Measurements from ENCODE around the gene SEMA3E. TPM values are rescaled to one million over a fixed set of nuclear protein-coding genes. Genes with fewer than 3 reads are reported as not detected.

Gene SEMA3E
- total RNA-seq, 4 donors from 2014 or later = 1.5 to 5.3 (median 3.5) TPM

DNA sequence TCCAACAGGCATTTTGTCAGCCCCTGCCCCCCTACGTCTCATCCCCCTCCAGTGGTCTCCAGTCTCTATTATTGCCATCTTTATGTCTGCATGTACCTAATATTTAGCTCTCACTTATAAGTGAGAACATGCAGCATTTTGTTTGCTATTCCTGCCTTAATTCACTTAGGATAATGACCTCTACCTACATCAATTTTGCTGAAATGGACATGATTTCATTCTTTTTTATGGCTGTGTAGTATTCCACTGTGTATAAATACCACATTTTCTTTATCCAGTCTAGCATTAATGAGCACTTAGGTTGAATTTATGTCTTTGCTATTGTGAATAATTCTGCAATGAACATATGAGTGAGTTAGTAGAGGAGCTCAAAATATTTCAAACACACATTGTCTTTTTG, 229.9 kb downstream of the SEMA3E start:
- TF ChIP-seq, protein P1, sequence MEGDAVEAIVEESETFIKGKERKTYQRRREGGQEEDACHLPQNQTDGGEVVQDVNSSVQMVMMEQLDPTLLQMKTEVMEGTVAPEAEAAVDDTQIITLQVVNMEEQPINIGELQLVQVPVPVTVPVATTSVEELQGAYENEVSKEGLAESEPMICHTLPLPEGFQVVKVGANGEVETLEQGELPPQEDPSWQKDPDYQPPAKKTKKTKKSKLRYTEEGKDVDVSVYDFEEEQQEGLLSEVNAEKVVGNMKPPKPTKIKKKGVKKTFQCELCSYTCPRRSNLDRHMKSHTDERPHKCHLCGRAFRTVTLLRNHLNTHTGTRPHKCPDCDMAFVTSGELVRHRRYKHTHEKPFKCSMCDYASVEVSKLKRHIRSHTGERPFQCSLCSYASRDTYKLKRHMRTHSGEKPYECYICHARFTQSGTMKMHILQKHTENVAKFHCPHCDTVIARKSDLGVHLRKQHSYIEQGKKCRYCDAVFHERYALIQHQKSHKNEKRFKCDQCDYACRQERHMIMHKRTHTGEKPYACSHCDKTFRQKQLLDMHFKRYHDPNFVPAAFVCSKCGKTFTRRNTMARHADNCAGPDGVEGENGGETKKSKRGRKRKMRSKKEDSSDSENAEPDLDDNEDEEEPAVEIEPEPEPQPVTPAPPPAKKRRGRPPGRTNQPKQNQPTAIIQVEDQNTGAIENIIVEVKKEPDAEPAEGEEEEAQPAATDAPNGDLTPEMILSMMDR (IDR thresholded peaks at IDR 0.05; ENCODE audit: low read depth) = no peak

DNA sequence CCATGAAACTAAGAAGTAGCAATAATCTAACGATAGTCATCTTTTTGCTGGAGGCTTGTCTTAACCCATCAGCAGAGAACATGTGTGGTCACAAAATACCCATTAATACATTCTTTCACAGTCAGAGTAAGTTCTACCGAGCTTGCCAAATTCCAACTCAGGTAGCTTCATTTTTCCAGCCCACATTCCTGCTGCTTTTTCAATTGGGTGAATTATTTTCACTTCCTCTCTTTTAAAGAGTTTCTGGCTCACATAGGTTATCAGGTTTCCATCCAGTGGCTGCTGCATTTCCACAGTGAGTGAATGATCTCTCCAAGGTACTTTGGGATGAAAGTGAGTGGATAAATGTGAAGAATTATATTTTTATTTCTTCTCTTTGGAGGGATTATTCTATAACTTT, 233.1 kb downstream of the SEMA3E start:
- TF ChIP-seq, protein P1 (IDR thresholded peaks at IDR 0.05; ENCODE audit: low read depth) = no peak

DNA sequence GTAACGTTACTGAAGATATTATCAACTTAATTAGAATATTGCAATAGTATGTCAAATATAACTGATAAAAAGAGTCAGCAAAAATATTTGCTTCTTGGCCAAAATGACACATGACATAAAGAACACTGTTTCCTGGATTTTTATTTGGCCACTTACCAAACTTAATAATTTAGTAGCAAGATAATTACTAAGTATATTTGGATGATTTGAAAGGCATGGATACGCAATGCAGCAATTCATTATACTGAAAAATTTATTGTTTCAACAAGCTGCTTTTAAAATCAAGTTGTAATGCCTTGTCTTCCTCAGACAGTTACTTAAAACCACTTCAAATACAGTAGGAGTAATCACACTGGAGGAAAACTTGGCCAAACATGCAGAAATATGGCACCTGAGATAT, 234.0 kb downstream of the SEMA3E start:
- TF ChIP-seq, protein P1 (IDR thresholded peaks at IDR 0.05; ENCODE audit: low read depth) = no peak

DNA sequence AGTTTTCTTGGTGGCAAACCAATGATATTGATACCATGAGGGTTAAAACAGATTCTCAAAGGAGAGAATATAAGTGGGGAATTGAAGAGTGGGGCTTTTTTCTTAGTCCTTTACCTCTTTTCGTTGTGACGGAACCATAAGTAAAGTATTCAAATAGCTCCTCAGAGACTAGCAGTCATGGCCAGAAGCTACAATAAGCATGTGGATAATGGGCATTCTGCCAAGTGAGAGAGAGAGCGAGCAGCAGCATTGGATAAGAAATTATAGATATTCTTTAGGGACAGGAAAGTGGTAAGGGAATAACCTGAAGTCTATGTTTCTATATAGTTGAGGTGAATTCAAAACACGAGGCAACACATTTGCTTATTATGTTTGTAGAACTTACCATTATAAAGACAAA, 235.1 kb downstream of the SEMA3E start:
- TF ChIP-seq, protein P1 (IDR thresholded peaks at IDR 0.05; ENCODE audit: low read depth) = no peak

DNA sequence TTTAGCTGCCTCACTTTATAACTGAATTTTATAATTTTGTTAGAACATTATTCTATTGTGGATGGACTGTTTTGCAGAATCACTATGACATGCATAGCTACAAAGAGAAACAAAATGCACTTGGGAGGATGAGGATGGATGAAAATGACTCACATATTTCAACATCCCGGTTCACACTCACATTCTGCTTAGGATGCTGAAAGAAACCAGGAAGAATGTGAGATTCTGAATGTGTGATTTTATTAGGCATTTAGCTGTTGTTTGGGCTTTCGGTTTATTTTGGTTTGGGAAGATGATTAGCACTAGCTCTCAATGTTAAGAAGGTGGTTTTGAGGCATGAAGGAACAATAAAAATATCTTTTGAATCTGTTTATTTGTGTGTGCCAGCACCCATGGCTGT, 235.5 kb downstream of the SEMA3E start:
- TF ChIP-seq, protein P1 (IDR thresholded peaks at IDR 0.05; ENCODE audit: low read depth) = no peak

DNA sequence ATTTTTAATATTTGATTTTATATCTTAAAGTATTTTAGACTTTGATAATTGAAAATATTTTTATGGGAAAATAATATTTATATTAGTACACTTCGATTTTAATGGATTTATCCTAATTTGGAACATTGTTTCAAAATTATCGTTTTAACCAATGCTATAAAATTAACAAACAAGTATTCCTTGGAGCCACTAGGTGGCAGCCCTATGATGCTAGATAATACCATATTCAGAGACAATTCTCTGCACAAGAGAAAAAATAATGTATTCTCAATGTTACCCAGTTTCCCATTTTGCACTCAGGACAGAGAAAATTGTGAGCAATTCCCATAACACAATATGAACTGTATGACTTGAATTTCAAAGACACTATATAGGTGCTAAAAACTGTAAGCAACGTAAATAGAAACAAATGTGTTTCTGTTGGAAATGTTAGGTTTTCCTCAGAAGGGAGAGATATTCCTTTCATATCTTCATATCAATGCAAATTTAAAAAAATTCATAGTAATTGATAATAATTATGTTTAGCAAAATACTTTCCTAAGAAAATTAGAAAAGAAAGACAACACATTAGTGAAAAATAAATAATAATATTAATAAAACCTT, 237.8 kb downstream of the SEMA3E start:
- TF ChIP-seq, protein P1 (IDR thresholded peaks at IDR 0.05; ENCODE audit: low read depth) = no peak

DNA sequence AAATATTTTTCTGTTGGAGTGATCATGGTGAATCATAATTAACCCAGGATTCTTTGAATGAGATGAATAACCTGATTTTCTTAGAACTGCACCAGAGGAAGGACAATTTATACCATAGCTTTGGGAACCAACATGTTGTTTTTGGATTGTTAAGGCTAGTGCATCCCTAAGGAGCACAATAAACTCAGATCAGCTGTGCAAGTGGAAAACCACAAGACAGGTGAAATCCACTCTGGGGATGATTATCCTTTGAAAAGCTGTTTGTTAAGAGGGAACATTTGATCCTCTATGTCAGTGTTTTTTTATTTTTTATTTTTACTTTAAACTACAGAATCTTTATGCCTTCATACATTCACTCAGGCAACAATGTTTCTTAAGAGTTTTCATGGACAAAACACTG, 254.2 kb downstream of the SEMA3E start:
- TF ChIP-seq, protein P1 (IDR thresholded peaks at IDR 0.05; ENCODE audit: low read depth) = no peak
